ENCODE data around the gene REPS1.

DNA sequence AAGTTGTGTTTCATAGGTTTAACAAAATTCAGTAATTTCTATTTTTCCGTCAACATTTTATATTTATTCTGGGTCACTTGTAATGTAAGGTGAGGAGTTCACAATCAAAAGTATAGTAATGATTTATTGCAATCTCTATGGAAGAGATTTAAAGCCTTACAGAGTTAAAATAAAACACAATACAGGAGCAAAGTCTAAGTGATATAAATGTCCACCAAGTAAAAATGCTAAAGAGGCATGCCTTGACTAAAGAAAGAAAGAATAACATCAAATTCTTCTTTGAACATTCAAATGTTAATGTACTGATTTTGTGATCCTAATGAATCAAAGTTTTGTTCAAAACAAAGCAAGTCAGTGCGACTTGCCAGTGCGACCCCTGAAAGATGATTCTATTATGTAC is 61.5 kb downstream of the REPS1 start:
- TF ChIP-seq, protein P1, sequence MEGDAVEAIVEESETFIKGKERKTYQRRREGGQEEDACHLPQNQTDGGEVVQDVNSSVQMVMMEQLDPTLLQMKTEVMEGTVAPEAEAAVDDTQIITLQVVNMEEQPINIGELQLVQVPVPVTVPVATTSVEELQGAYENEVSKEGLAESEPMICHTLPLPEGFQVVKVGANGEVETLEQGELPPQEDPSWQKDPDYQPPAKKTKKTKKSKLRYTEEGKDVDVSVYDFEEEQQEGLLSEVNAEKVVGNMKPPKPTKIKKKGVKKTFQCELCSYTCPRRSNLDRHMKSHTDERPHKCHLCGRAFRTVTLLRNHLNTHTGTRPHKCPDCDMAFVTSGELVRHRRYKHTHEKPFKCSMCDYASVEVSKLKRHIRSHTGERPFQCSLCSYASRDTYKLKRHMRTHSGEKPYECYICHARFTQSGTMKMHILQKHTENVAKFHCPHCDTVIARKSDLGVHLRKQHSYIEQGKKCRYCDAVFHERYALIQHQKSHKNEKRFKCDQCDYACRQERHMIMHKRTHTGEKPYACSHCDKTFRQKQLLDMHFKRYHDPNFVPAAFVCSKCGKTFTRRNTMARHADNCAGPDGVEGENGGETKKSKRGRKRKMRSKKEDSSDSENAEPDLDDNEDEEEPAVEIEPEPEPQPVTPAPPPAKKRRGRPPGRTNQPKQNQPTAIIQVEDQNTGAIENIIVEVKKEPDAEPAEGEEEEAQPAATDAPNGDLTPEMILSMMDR (conservative IDR thresholded peaks at IDR 0.05; ENCODE audit: low read depth, low read length), result no peak
- TF ChIP-seq EZH2 (IDR thresholded peaks at IDR 0.05; ENCODE audit: borderline replicate concordance, low read depth, low read length, poor library complexity, severe bottlenecking), result no peak
